Endothelial cell of umbilical vein (primary cell): ENCODE results near the gene BABAM1. TPM values are rescaled to one million over a fixed set of nuclear protein-coding genes. Genes with fewer than 3 reads are reported as not detected.

Experiments
- BruUV-seq: library from RNA; stranded (reverse); fragments of 400-500 nt; replicated peaks from 2 replicates; lab custom pipeline; 2021; lab: Mats Ljungman, UMichigan
- CTCF ChIA-PET: fragments of 300-600, 350-600 bp; sonication (Branson Sonifier 250); formaldehyde crosslinking; loops from one replicate; lab custom pipeline; 2021; ENCODE audit warnings: antibody characterized with exemption, inconsistent platforms; lab: Charles Lee
- POLR2A ChIA-PET: fragments of 300-600, 350-600 bp; sonication (Branson Sonifier 250); formaldehyde crosslinking; loops from one replicate; lab custom pipeline; 2021; ENCODE audit warnings: antibody characterized with exemption, inconsistent platforms; lab: Charles Lee
- DNase-seq: peaks from one replicate; pipeline ENCODE4 v3.0.0-alpha.2; 2011; ENCODE audit warnings: low read depth, low spot score
- FAIRE-seq: peaks from 2 replicates; lab custom pipeline; 2011; peaks lifted over from hg19 to GRCh38; lab: Jason Lieb, UNC
- H2AFZ ChIP-seq: 2 replicates; pipeline ENCODE4 v1.6.0; 2012; ENCODE audit warnings: low read depth, low read length, control low read depth, inconsistent platforms
- H3K27ac ChIP-seq: 2 replicates; pipeline ENCODE4 v1.5.1; 2011; ENCODE audit warnings: low read depth, mild to moderate bottlenecking, control low read depth, low read length, moderate library complexity; ENCODE audit not compliant: insufficient read depth
- H3K27me3 ChIP-seq, 2 experiments: 2 replicates each; pipeline versions ENCODE4 v1.6.0 to v1.6.1; 2011; ENCODE audit warnings: low read length in 2 of 2, mixed read lengths in 1 of 2; ENCODE audit not compliant: control insufficient read depth in 2 of 2, insufficient read depth in 2 of 2
- H3K36me3 ChIP-seq, 2 experiments: 2 replicates in 1 of 2; 3 replicates in 1 of 2; pipeline ENCODE4 v1.5.1; 2011; ENCODE audit warnings: low read length in 2 of 2, mild to moderate bottlenecking in 1 of 2, moderate library complexity in 1 of 2; ENCODE audit not compliant: control insufficient read depth in 2 of 2, insufficient read depth in 2 of 2; ENCODE audit errors: extremely low read depth in 1 of 2
- H3K4me1 ChIP-seq: 3 replicates; pipeline ENCODE4 v1.5.1; 2011; ENCODE audit warnings: mild to moderate bottlenecking, low read length; ENCODE audit not compliant: control insufficient read depth, insufficient read depth; ENCODE audit errors: extremely low read depth
- H3K4me2 ChIP-seq: 2 replicates; pipeline ENCODE4 v1.6.1; 2011; ENCODE audit warnings: low read length, control low read depth, mixed read lengths; ENCODE audit not compliant: insufficient read depth
- H3K4me3 ChIP-seq, 3 experiments: fragments of 200-600 bp in 1 of 3; sonication (generic), shearing (Covaris generic) in 1 of 3; replicated peaks in 1 of 3; 2 replicates each; pipeline ENCODE4 v1.5.1; 2011 to 2016; ENCODE audit warnings: control low read depth in 3 of 3, low read length in 3 of 3, mild to moderate bottlenecking in 2 of 3, inconsistent platforms in 1 of 3, low read depth in 1 of 3, moderate library complexity in 1 of 3; ENCODE audit not compliant: insufficient read depth in 1 of 3
- H3K79me2 ChIP-seq: 2 replicates; pipeline ENCODE4 v1.6.0; 2012; ENCODE audit warnings: low read length, inconsistent platforms; ENCODE audit not compliant: control insufficient read depth, insufficient read depth
- H3K9ac ChIP-seq: replicated peaks from 2 replicates; pipeline ENCODE3; 2011; ENCODE audit warnings: low read length, control low read depth; ENCODE audit not compliant: insufficient read depth; ENCODE audit errors: extremely low read depth
- H3K9me1 ChIP-seq: replicated peaks from 3 replicates; pipeline ENCODE4 v1.6.0; 2011; ENCODE audit warnings: mild to moderate bottlenecking, low read length; ENCODE audit not compliant: control insufficient read depth, insufficient read depth; ENCODE audit errors: extremely low read depth
- H3K9me3 ChIP-seq: replicated peaks from 2 replicates; pipeline ENCODE4 v1.5.1; 2012; ENCODE audit warnings: low read length, inconsistent platforms; ENCODE audit not compliant: control insufficient read depth, insufficient read depth
- H4K20me1 ChIP-seq: replicated peaks from 2 replicates; pipeline ENCODE3; 2011; ENCODE audit warnings: mild to moderate bottlenecking, low read length; ENCODE audit not compliant: control insufficient read depth, insufficient read depth; ENCODE audit errors: extremely low read depth
- CTCF ChIP-seq, 2 donors: IDR thresholded peaks; 1 replicate in 1 of 2; 2 replicates in 1 of 2; pipeline ENCODE4 v1.5.1; 2011; ENCODE audit warnings: low read length in 2 of 2, mild to moderate bottlenecking in 2 of 2, moderate library complexity in 2 of 2, control low read depth in 1 of 2, inconsistent platforms in 1 of 2, low read depth in 1 of 2; ENCODE audit not compliant: insufficient read depth in 1 of 2; ENCODE audit errors: extremely low read depth in 1 of 2
- EZH2 ChIP-seq: IDR thresholded peaks from 2 replicates; pipeline ENCODE4 v1.6.1; 2012; ENCODE audit warnings: borderline replicate concordance, low read depth, mild to moderate bottlenecking, moderate library complexity, low read length, inconsistent platforms; ENCODE audit not compliant: severe bottlenecking
- FOS ChIP-seq: IDR thresholded peaks from 2 replicates; pipeline ENCODE4 v1.6.1; 2011; ENCODE audit warnings: mild to moderate bottlenecking, low read length, moderate library complexity, borderline replicate concordance; ENCODE audit not compliant: insufficient read depth
- GATA2 ChIP-seq: IDR thresholded peaks from 2 replicates; pipeline ENCODE4 v1.7.0; 2011; ENCODE audit warnings: low read depth, mild to moderate bottlenecking, moderate library complexity, mixed read lengths, low read length; ENCODE audit not compliant: insufficient read length, insufficient read depth
- JUN ChIP-seq: IDR thresholded peaks from 2 replicates; pipeline ENCODE4 v1.6.1; 2011; ENCODE audit warnings: borderline replicate concordance, low read depth; ENCODE audit not compliant: insufficient read length, insufficient read depth
- MAX ChIP-seq: IDR thresholded peaks from 2 replicates; pipeline ENCODE4 v1.6.1; 2011; ENCODE audit not compliant: insufficient read depth, insufficient read length
- MYC ChIP-seq: IDR thresholded peaks from one replicate; pipeline ENCODE4 v1.6.1; 2011; ENCODE audit warnings: mild to moderate bottlenecking, low read depth, low read length
- POLR2A ChIP-seq: IDR thresholded peaks from 2 replicates; pipeline ENCODE4 v1.6.1; 2012; ENCODE audit warnings: low read depth, mild to moderate bottlenecking, control low read depth, low read length
- POLR2AphosphoS5 ChIP-seq: IDR thresholded peaks from 2 replicates; pipeline ENCODE4 v1.6.1; 2012; ENCODE audit warnings: low read depth, mild to moderate bottlenecking, control low read depth, low read length, moderate library complexity; ENCODE audit not compliant: insufficient read depth
- dilution Hi-C: fragments of 300-500 bp; cut with MboI; formaldehyde crosslinking; loops from one replicate; pipeline ENCODE4 v1.15.0; 2019; ENCODE audit warnings: low sequenced_read_pairs; ENCODE audit not compliant: extremely low pct_ligation_motif_present
- intact Hi-C: fragments of 100-400 bp; cut with micrococcal nuclease; formaldehyde crosslinking; loops from one replicate; pipeline ENCODE4 v1.10.0; 2022
- polyA plus RNA-seq, 4 experiments: library from polyadenylated mRNA; depleted of rRNA in 3 of 4; stranded (reverse) in 3 of 4; unstranded in 1 of 4; fragments of >200 nt; gene quantifications; 2 replicates each; pipeline versions ENCODE4 v1.2.1 to v1.2.3, GENCODE V29; 2011 to 2012; ENCODE audit warnings: missing spikeins in 1 of 4
- total RNA-seq: library from RNA; stranded (reverse); gene quantifications from 2 replicates; pipeline ENCODE4 v1.2.3, GENCODE V29; 2021

The BABAM1 gene
- total and polyA plus RNA-seq, 2 donors (not counting 3 experiments of a cell fraction or from before 2014, with no cell fraction given): 118 to 140 TPM

- DNase-seq (no peak), FAIRE-seq (no peak)
- Histone ChIP-seq H4K20me1 (no peaks in the 10 kb centered on the region), H3K9me3 (no peaks in the 10 kb centered on the region), H2AFZ (no peak overlapping the region), H3K9me1 (no peaks in the 10 kb centered on the region), H3K4me2 (no peak overlapping the region), H3K27me3 (no peaks in the 10 kb centered on the region), H3K4me3 (no peak overlapping the region), H3K4me1 (peaks cover under 1% of the 10 kb centered on the region), H3K79me2 (no peaks in the 10 kb centered on the region), H3K27ac (no peak overlapping the region), H3K9ac (no peak overlapping the region), H3K36me3 (peaks cover 0 to 40% of the 10 kb centered on the region in 2 experiments)
- ChIA-PET POLR2A (no interaction called here), CTCF (interaction anchor here (0.8 to 1.5 kb wide), 3 partner anchors 9 to 40 kb away, joined by 3 to 5 read pairs (median 4); partner anchors contain the start of gene USE1)
- intact Hi-C loops: no loop called here
- dilution Hi-C loops: no loop called here
- TF ChIP-seq FOS (no peak), POLR2AphosphoS5 (no peak), GATA2 (no peak), EZH2 (no peak)
- no TSS peak for BruUV-seq
Observed at GRCh38 chr19:17254636-17255035, 12.6 kb upstream of the BABAM1 start.

GRCh38 chr19:17255150-17255621, 12.1 kb upstream of the BABAM1 start:
- no peaks in the 10 kb centered on the region for H3K9me1 ChIP-seq
- ChIA-PET CTCF (interaction anchor here (0.8 to 1.5 kb wide), 2 partner anchors 27 to 40 kb away, joined by 4 to 5 read pairs; partner anchors contain the start of gene USE1), POLR2A (no interaction called here)
- TF ChIP-seq JUN (no peak), FOS (no peak), GATA2 (no peak), MYC (no peak), POLR2A (no peak), MAX (no peak), EZH2 (no peak), POLR2AphosphoS5 (no peak), CTCF (IDR thresholded peaks at IDR 0.05; ENCODE audit: extremely low read depth in 1 of 2, insufficient read depth in 1 of 2, low read depth in 1 of 2, low read length in 2 of 2) (no peak)
- no peak overlapping the region for H3K4me3 ChIP-seq
- H3K27me3 ChIP-seq: no peaks in the 10 kb centered on the region
- peaks cover 0 to 36% of the 10 kb centered on the region in 2 experiments for H3K36me3 ChIP-seq
- no peaks in the 10 kb centered on the region for H4K20me1 ChIP-seq
- no TSS peak for BruUV-seq
- H2AFZ ChIP-seq: no peak overlapping the region
- H3K4me1 ChIP-seq: no peaks in the 10 kb centered on the region
- DNase-seq: no peak
- no peak overlapping the region for H3K9ac ChIP-seq
- no peak overlapping the region for H3K4me2 ChIP-seq
- no peaks in the 10 kb centered on the region for H3K9me3 ChIP-seq
- intact Hi-C loops (no loop called here), dilution Hi-C loops (no loop called here)
- FAIRE-seq: no peak
- H3K79me2 ChIP-seq: no peaks in the 10 kb centered on the region
- no peak overlapping the region for H3K27ac ChIP-seq
